ENCODE results near the gene MOB3C.

MOB3C gene

DNA sequence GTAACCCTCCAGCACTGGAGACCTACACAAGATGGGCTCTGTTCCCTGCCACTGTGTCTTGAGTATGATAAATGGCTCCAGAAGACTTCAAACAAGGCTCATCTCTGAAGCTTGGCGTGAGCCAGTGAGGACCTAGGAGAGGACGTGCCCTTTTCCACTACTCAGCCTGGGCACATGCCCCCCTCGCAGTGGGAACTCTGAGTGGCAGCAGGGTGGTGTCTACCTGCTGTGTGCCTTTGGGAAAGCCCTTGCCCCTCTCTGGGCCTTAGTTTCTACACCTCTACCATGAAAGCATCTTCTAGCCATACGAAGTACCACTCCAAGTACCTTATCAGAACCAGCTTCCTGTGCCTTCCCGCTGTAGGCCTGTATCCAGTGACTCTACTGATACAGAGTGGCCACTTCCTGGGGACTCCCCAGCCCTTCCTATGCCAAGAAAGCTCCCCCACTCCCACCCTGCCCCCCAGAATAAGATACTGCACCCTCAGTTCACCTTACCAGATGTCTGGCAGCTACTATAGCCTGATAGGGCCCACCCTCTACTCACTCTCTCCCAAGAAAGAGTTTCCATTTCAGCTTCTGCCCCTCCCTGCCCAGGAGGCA lies 3.1 kb upstream of the MOB3C start:
- Histone ChIP-seq H3K9ac (ENCODE audit: low read length in 5 of 5) (no peak overlapping the region), H3K36me3 (ENCODE audit: control insufficient read depth in 5 of 5, insufficient read depth in 5 of 5, low read length in 5 of 5) (no peaks in the 10 kb centered on the region), H3K27ac (ENCODE audit: low read depth, low read length) (no peak overlapping the region)

DNA sequence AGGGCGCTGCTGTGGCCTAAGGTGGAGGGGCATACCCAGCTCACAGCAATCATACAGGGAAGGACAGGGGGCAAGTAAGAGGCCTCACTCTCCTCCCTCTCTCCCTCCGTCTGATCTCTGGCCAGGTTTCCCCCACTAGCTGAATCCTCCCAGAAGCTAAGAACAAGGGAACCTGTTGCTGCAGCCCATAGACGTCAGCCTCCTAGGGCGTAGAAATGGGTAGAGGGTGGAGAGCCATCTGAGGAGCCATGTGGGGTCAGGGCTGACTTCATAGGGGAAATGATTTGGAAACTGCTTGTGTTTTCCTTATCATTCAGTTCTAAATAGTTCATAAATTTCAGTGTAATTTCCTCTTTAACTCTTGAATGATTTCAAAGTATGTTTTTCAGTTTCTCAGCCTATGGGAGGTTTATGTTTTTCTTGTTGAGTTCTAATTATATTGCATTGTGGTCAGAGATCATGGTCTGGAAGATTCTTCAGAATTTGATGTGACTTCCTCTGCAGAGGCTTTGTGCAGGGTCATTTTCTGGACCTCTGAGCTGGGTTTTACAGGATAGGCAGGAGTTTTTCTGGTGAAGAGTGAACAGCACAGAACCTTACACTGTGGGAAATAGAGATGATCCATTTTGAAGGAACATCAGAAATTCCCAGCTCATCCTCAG lies 2.3 kb upstream of the MOB3C start:
- Histone ChIP-seq H3K9me3 (ENCODE audit: control insufficient read depth in 5 of 5, low read length in 5 of 5) (no peaks in the 10 kb centered on the region), H3K27ac (ENCODE audit: low read depth, low read length) (no peak overlapping the region), H3K36me3 (ENCODE audit: control insufficient read depth in 5 of 5, insufficient read depth in 5 of 5, low read length in 5 of 5) (no peaks in the 10 kb centered on the region), H3K4me3 (ENCODE audit: low read depth in 1 of 5, low read length in 5 of 5) (no peak overlapping the region), H3K27me3 (ENCODE audit: control insufficient read depth in 5 of 5, insufficient read depth in 4 of 5, low read length in 5 of 5) (no peaks in the 10 kb centered on the region), H3K9ac (ENCODE audit: low read length in 5 of 5) (no peak overlapping the region), H3K4me1 (ENCODE audit: control insufficient read depth in 5 of 5, insufficient read depth in 5 of 5, low read length in 5 of 5) (peaks cover 16 to 37% (median 29%) of the 10 kb centered on the region in 5 donors)

More for the DNA sequence above, 3.1 kb upstream of the MOB3C start:
- Histone ChIP-seq H3K27me3 (ENCODE audit: control insufficient read depth in 5 of 5, insufficient read depth in 4 of 5, low read length in 5 of 5) (no peaks in the 10 kb centered on the region), H3K4me1 (ENCODE audit: control insufficient read depth in 5 of 5, insufficient read depth in 5 of 5, low read length in 5 of 5) (peaks cover 9 to 33% (median 20%) of the 10 kb centered on the region in 5 donors), H3K9me3 (ENCODE audit: control insufficient read depth in 5 of 5, low read length in 5 of 5) (no peaks in the 10 kb centered on the region), H3K4me3 (ENCODE audit: low read depth in 1 of 5, low read length in 5 of 5) (no peak overlapping the region)

DNA sequence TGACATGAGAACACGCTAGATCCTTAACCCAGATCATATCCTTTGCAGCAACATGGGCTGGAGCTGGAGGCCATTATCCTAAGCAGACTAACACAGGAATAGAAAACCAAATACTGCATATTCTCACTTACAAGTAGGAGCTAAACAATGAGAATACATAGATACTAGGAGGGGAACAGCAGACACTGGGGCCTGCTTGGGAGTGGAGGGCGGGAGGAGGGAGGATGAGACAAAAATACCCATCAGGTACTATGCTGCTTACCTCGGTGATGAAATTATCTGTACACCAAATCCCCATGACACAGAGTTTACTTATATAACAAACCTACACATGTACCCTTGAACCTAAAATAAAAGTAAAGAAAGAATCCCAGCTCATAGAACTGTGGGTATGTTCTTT lies 1.2 kb upstream of the MOB3C start:
- H3K36me3 ChIP-seq (ENCODE audit: control insufficient read depth in 5 of 5, insufficient read depth in 5 of 5, low read length in 5 of 5) = peaks cover 0 to 5% (median 3%) of the 10 kb centered on the region in 5 donors
- H3K4me3 ChIP-seq (ENCODE audit: low read depth in 1 of 5, low read length in 5 of 5) = no peak overlapping the region
- no peaks in the 10 kb centered on the region for H3K27me3 ChIP-seq (ENCODE audit: control insufficient read depth in 5 of 5, insufficient read depth in 4 of 5, low read length in 5 of 5)
- H3K27ac ChIP-seq (ENCODE audit: low read depth, low read length) = no peak overlapping the region
- no peaks in the 10 kb centered on the region for H3K9me3 ChIP-seq (ENCODE audit: control insufficient read depth in 5 of 5, low read length in 5 of 5)
- H3K4me1 ChIP-seq (ENCODE audit: control insufficient read depth in 5 of 5, insufficient read depth in 5 of 5, low read length in 5 of 5) = peaks cover 20 to 46% (median 39%) of the 10 kb centered on the region in 5 donors
- no peak overlapping the region for H3K9ac ChIP-seq (ENCODE audit: low read length in 5 of 5)

DNA sequence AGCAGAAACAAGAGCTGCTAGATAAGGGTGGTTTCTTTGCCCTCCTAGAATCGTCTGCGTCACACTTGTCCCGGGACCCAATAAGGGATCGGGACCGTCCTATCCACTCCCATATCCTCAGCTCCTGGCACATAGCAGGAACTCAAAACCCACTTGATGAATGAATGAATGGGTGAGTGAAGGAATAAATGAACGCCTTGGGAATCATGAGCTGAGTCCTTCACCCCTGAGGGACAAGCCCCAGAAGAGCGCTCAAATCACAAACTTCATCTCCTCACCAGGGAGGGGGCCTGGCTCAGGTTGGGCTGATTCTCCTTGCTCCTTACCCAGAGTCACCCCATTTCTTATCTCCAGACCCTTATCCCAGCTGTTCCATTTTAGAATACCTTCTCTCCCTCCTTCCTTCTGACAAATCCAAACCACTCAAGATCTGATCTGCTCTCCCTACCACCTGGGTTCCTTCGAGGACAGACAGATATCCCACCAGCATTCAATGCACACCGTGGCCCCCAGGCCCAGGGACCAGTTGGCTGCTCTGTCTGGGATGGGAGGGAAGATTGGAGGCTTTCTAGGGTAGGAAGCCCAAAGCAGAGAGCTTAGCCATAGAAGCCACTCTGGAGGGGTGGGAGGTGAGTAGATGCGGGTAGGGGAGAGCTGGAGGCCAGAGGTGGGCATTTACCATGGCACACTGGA lies 643 bp upstream of the MOB3C start:
- H3K36me3 ChIP-seq (ENCODE audit: control insufficient read depth in 5 of 5, insufficient read depth in 5 of 5, low read length in 5 of 5) = peaks cover 0 to 9% (median 6%) of the 10 kb centered on the region in 5 donors
- H3K9ac ChIP-seq (ENCODE audit: low read length in 5 of 5) = peak overlapping the region; percentile 71 to 95 (median 85)
- peak overlapping the region; percentile 80 to 98 (median 93) for H3K4me3 ChIP-seq (ENCODE audit: low read depth in 1 of 5, low read length in 5 of 5)
- peaks cover 20 to 47% (median 44%) of the 10 kb centered on the region in 5 donors for H3K4me1 ChIP-seq (ENCODE audit: control insufficient read depth in 5 of 5, insufficient read depth in 5 of 5, low read length in 5 of 5)
- H3K27me3 ChIP-seq (ENCODE audit: control insufficient read depth in 5 of 5, insufficient read depth in 4 of 5, low read length in 5 of 5) = no peaks in the 10 kb centered on the region
- no peaks in the 10 kb centered on the region for H3K9me3 ChIP-seq (ENCODE audit: control insufficient read depth in 5 of 5, low read length in 5 of 5)
- H3K27ac ChIP-seq (ENCODE audit: low read depth, low read length) = peak overlapping the region; percentile 97

DNA sequence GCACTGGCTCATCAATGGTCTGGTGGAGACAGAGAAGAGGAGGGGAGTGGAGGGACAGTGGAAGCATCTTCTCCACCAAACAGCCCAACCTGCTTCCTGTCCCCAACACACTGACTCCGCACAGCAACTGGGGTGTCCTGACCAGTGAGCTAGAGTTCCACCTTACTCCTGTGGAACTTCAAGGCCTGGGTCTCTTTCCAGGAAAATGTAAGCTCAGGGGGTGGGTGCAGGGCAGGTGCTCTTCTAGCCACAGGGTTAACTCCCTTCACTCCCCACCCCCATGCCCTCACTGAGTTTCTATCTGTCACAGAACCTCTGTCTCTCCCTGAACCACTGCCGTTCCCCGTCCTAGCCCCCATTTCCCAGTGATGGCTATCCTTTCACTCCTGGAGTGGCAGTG lies 876 bp downstream of the MOB3C start:
- peaks cover 0 to 24% (median 14%) of the 10 kb centered on the region in 5 donors for H3K36me3 ChIP-seq (ENCODE audit: control insufficient read depth in 5 of 5, insufficient read depth in 5 of 5, low read length in 5 of 5)
- H3K4me3 ChIP-seq (ENCODE audit: low read depth in 1 of 5, low read length in 5 of 5) = peak overlapping the region; percentile 78 to 98 (median 93)
- H3K27ac ChIP-seq (ENCODE audit: low read depth, low read length) = peak overlapping the region; percentile 97
- H3K9me3 ChIP-seq (ENCODE audit: control insufficient read depth in 5 of 5, low read length in 5 of 5) = no peaks in the 10 kb centered on the region
- peaks cover 20 to 60% (median 58%) of the 10 kb centered on the region in 5 donors for H3K4me1 ChIP-seq (ENCODE audit: control insufficient read depth in 5 of 5, insufficient read depth in 5 of 5, low read length in 5 of 5)
- H3K9ac ChIP-seq (ENCODE audit: low read length in 5 of 5) = peak overlapping the region; percentile 77 to 96 (median 91)
- H3K27me3 ChIP-seq (ENCODE audit: control insufficient read depth in 5 of 5, insufficient read depth in 4 of 5, low read length in 5 of 5) = no peaks in the 10 kb centered on the region

DNA sequence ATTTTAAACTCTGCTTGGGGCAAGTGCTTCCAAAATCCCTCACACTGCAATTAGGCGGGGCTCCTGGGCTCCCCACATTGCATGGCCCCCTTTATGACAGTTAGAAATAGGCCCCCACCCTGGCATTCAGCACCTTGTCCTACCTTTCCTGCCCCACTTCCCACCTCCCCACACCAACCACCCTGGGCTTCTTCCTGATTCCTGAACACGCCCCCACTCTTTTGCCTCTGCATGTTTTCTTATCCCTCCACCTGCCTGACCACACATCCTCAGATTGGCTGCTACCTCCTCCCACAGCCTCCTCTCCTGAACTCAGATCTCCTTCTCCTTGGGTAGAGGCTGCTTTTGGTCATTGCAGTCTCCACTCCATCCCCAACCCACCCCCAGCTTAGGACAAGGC lies 1.5 kb downstream of the MOB3C start:
- Histone ChIP-seq H3K4me1 (ENCODE audit: control insufficient read depth in 5 of 5, insufficient read depth in 5 of 5, low read length in 5 of 5) (peaks cover 20 to 60% (median 58%) of the 10 kb centered on the region in 5 donors), H3K36me3 (ENCODE audit: control insufficient read depth in 5 of 5, insufficient read depth in 5 of 5, low read length in 5 of 5) (peaks cover 0 to 29% (median 18%) of the 10 kb centered on the region in 5 donors), H3K27ac (ENCODE audit: low read depth, low read length) (peak overlapping the region; percentile 97), H3K4me3 (ENCODE audit: low read depth in 1 of 5, low read length in 5 of 5) (peak overlapping the region; percentile 78 to 98 (median 93)), H3K9ac (ENCODE audit: low read length in 5 of 5) (peak overlapping the region; percentile 77 to 96 (median 91)), H3K9me3 (ENCODE audit: control insufficient read depth in 5 of 5, low read length in 5 of 5) (no peaks in the 10 kb centered on the region), H3K27me3 (ENCODE audit: control insufficient read depth in 5 of 5, insufficient read depth in 4 of 5, low read length in 5 of 5) (no peaks in the 10 kb centered on the region)

DNA sequence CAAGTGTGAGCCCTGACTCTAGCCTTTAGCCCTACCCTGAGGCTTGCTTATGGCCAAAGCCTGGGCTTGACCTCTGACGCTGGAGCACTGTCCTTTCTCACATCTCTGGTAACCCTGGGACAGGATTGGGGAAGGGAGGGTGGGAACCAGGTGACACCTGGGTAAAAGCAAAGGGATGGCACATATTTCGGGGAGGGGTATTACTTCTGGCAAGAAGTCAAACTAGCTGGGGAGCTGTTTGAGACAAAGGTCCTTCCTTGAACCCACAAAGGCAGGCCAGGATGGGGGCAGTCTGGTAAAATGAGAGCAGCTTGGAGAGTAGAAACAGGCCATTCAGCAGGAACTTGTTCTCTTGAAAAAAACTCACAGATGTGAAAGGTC lies 2.0 kb downstream of the MOB3C start:
- Histone ChIP-seq H3K36me3 (ENCODE audit: control insufficient read depth in 5 of 5, insufficient read depth in 5 of 5, low read length in 5 of 5) (peaks cover 0 to 34% (median 23%) of the 10 kb centered on the region in 5 donors), H3K9ac (ENCODE audit: low read length in 5 of 5) (peak overlapping the region in 3 of 5 donors; percentile 44 to 91 (median 49)), H3K4me1 (ENCODE audit: control insufficient read depth in 5 of 5, insufficient read depth in 5 of 5, low read length in 5 of 5) (peaks cover 20 to 60% (median 58%) of the 10 kb centered on the region in 5 donors), H3K27ac (ENCODE audit: low read depth, low read length) (peak overlapping the region; percentile 97), H3K9me3 (ENCODE audit: control insufficient read depth in 5 of 5, low read length in 5 of 5) (no peaks in the 10 kb centered on the region), H3K27me3 (ENCODE audit: control insufficient read depth in 5 of 5, insufficient read depth in 4 of 5, low read length in 5 of 5) (no peaks in the 10 kb centered on the region), H3K4me3 (ENCODE audit: low read depth in 1 of 5, low read length in 5 of 5) (peak overlapping the region in 3 of 5 donors; percentile 43 to 93 (median 88))

DNA sequence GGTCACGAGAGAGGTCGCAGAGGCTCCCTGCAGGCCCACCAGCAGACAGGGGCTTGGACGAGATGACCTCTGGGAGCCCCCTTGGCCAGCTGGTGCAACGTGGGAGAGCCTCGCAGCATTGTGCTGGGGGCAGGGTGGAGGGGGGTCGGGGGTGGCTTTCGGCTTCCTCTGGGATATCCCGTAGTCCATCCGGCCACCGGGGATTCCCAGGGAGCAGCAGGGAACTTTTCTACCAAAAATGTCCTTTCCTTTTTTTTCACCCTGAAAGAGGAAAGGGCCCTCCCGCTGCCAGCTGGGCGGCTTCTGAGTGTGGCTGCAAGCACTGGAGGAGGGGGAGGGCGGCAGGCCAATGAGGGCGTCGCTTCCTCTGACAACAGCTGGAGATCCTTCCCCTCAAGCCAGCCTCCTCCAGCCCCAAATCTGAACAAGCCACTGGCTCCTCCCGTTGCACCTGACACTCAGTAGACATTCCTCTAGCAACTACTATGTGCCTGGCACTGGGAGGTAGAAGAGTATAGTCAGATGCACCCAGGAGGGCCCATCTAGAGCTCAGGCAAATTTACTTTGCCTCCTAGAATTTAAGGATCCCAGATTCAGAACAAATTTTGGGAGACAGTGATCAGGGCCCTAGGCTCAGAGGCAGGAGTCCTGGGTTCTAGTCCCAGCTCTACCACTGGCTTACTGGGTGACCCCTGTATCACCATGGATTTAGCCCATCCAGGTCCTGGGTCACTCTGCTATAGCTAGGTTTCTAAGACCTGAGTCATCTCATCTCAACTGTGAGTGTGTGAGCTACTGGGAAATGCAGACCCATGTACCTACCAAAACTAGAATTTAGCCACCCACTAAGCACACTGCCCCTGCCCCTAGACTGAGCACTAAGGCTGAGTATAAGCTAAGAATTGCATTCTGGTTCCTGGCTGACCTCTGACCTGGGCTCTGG lies 2.7 kb downstream of the MOB3C start:
- H3K27ac ChIP-seq (ENCODE audit: low read depth, low read length) = peak overlapping the region; percentile 97
- peak overlapping the region in 4 of 5 donors; percentile 44 to 91 (median 51) for H3K9ac ChIP-seq (ENCODE audit: low read length in 5 of 5)
- no peaks in the 10 kb centered on the region for H3K9me3 ChIP-seq (ENCODE audit: control insufficient read depth in 5 of 5, low read length in 5 of 5)
- H3K4me3 ChIP-seq (ENCODE audit: low read depth in 1 of 5, low read length in 5 of 5) = peak overlapping the region; percentile 43 to 93 (median 51)
- no peaks in the 10 kb centered on the region for H3K27me3 ChIP-seq (ENCODE audit: control insufficient read depth in 5 of 5, insufficient read depth in 4 of 5, low read length in 5 of 5)
- H3K4me1 ChIP-seq (ENCODE audit: control insufficient read depth in 5 of 5, insufficient read depth in 5 of 5, low read length in 5 of 5) = peaks cover 20 to 60% (median 58%) of the 10 kb centered on the region in 5 donors
- H3K36me3 ChIP-seq (ENCODE audit: control insufficient read depth in 5 of 5, insufficient read depth in 5 of 5, low read length in 5 of 5) = peaks cover 0 to 40% (median 29%) of the 10 kb centered on the region in 5 donors

DNA sequence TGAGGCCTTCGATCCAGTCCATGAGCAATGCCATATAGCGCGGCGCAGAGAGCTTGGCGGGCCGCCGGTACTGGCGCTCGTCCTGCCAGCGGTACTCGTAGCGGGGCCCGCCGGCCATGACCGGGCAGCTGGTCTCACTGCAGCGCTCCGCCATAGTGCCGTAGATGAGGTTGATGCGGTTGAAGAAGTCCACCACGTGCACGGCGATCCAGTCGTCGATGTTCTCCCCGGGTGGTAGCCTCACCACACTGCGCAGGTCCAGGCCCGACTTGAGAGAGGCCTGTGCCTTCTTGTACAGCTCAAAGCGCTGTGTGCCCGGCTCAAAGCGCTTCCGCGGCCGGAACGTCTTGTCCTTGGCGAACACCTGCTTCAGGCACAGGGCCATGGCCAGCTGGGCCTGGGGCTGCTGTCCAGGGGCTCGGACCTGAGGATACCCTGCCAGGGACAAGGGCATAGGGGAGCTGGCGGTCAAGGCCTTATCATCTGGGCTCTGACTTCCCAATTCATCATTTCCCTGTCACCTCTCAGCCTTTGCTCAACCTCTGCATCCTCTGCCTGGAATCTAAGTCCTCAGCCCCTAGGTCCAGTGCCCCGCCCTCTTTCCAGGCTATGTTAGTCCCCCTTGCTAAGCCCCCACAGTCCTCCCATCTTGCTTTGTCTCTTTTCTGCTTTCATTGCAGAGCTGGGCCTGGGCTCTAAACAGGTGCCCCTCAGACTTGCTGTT lies 3.5 kb downstream of the MOB3C start:
- peak overlapping the region; percentile 39 to 53 (median 44) for H3K4me3 ChIP-seq (ENCODE audit: low read depth in 1 of 5, low read length in 5 of 5)
- H3K27me3 ChIP-seq (ENCODE audit: control insufficient read depth in 5 of 5, insufficient read depth in 4 of 5, low read length in 5 of 5) = no peaks in the 10 kb centered on the region
- H3K4me1 ChIP-seq (ENCODE audit: control insufficient read depth in 5 of 5, insufficient read depth in 5 of 5, low read length in 5 of 5) = peaks cover 20 to 60% (median 58%) of the 10 kb centered on the region in 5 donors
- H3K9me3 ChIP-seq (ENCODE audit: control insufficient read depth in 5 of 5, low read length in 5 of 5) = no peaks in the 10 kb centered on the region
- H3K27ac ChIP-seq (ENCODE audit: low read depth, low read length) = peak overlapping the region; percentile 41
- peak overlapping the region in 3 of 5 donors; percentile 26 to 65 (median 53) for H3K9ac ChIP-seq (ENCODE audit: low read length in 5 of 5)
- H3K36me3 ChIP-seq (ENCODE audit: control insufficient read depth in 5 of 5, insufficient read depth in 5 of 5, low read length in 5 of 5) = peaks cover 0 to 49% (median 38%) of the 10 kb centered on the region in 5 donors
